ENCODE results near the gene ILK. TPM values are rescaled to one million over a fixed set of nuclear protein-coding genes. Genes with fewer than 3 reads are reported as not detected.

ILK gene
- total and polyA plus RNA-seq, 2 of the 13 experiments (the other 11 are each of a cell fraction or from before 2014, with no cell fraction given): 70.3 to 108 TPM

DNA sequence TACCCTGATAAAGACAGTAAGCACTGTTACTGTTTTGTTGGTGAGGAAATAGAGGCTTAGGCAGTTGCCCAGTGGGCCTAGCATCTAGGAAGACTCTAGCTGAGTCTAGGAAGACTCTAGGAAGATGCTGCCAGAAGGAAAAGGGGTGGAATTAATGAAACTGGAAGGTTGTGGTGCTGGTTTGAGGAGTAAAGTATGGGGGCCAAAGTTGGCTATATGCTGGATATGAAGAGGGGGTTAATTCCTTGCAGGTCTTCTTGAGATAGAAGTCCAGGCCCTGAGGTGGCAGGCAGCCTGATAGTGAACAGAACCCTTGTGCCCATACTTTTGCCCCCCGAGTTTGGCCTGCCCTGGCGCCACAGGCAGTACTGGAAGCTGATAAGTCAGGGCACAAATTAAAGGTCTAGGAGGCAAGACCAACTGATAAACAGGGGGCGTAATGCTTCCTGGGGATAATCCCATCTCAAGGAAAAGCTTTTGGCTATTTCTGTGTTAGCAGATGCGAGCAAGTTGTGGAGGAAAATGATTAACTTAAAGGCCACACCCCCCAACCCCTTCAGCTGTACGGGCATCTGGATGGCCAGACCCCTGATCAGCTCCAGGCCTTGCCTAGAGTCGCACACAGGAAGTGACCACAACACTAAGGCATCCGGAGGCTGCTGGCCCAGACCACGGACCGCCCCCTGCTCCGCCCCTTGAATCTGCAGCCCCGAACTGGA, 3.1 kb downstream of the ILK start (continued):
- TF ChIP-seq KMT2A (CRISPR knock-in tag; IDR thresholded peaks at IDR 0.05) (peak; percentile 32; the same call in 1 of the 2 replicates), FOXC1 (CRISPR knock-in tag; IDR thresholded peaks at IDR 0.05; ENCODE audit: borderline replicate concordance) (no peak), GABPB1 (CRISPR knock-in tag; IDR thresholded peaks at IDR 0.05) (peak; percentile 90), ETV6 (CRISPR knock-in tag; conservative IDR thresholded peaks at IDR 0.05) (no peak), RNF2 (conservative IDR thresholded peaks at IDR 0.05; ENCODE audit: low read depth) (no peak), RXRB (CRISPR knock-in tag; IDR thresholded peaks at IDR 0.05; ENCODE audit: borderline replicate concordance) (0 out of 2 replicates have a peak, but pooled peaks have one; percentile 11), PHF20 (CRISPR knock-in tag; IDR thresholded peaks at IDR 0.05) (peak; percentile 58), ZNF652 (CRISPR knock-in tag; IDR thresholded peaks at IDR 0.05; ENCODE audit: borderline replicate concordance, low read depth) (no peak; the same call in 1 of the 2 replicates), RCOR2 (CRISPR knock-in tag; IDR thresholded peaks at IDR 0.05) (0 out of 2 replicates have a peak, but pooled peaks have one; percentile 21), ZKSCAN8 (CRISPR knock-in tag; IDR thresholded peaks at IDR 0.05; ENCODE audit: borderline replicate concordance) (no peak), THAP11 (CRISPR knock-in tag; IDR thresholded peaks at IDR 0.05) (peak; percentile 72), TEAD3 (CRISPR knock-in tag; optimal IDR thresholded peaks at IDR 0.05; ENCODE audit: borderline replicate concordance) (peak; percentile 80), ZBTB7A (CRISPR knock-in tag; IDR thresholded peaks at IDR 0.05) (no peak)
- TF ChIP-seq, protein P1, sequence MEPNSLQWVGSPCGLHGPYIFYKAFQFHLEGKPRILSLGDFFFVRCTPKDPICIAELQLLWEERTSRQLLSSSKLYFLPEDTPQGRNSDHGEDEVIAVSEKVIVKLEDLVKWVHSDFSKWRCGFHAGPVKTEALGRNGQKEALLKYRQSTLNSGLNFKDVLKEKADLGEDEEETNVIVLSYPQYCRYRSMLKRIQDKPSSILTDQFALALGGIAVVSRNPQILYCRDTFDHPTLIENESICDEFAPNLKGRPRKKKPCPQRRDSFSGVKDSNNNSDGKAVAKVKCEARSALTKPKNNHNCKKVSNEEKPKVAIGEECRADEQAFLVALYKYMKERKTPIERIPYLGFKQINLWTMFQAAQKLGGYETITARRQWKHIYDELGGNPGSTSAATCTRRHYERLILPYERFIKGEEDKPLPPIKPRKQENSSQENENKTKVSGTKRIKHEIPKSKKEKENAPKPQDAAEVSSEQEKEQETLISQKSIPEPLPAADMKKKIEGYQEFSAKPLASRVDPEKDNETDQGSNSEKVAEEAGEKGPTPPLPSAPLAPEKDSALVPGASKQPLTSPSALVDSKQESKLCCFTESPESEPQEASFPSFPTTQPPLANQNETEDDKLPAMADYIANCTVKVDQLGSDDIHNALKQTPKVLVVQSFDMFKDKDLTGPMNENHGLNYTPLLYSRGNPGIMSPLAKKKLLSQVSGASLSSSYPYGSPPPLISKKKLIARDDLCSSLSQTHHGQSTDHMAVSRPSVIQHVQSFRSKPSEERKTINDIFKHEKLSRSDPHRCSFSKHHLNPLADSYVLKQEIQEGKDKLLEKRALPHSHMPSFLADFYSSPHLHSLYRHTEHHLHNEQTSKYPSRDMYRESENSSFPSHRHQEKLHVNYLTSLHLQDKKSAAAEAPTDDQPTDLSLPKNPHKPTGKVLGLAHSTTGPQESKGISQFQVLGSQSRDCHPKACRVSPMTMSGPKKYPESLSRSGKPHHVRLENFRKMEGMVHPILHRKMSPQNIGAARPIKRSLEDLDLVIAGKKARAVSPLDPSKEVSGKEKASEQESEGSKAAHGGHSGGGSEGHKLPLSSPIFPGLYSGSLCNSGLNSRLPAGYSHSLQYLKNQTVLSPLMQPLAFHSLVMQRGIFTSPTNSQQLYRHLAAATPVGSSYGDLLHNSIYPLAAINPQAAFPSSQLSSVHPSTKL (CRISPR knock-in tag; IDR thresholded peaks at IDR 0.05): 0 out of 2 replicates have a peak, but pooled peaks have one; percentile 32
- TF ChIP-seq, protein P2, sequence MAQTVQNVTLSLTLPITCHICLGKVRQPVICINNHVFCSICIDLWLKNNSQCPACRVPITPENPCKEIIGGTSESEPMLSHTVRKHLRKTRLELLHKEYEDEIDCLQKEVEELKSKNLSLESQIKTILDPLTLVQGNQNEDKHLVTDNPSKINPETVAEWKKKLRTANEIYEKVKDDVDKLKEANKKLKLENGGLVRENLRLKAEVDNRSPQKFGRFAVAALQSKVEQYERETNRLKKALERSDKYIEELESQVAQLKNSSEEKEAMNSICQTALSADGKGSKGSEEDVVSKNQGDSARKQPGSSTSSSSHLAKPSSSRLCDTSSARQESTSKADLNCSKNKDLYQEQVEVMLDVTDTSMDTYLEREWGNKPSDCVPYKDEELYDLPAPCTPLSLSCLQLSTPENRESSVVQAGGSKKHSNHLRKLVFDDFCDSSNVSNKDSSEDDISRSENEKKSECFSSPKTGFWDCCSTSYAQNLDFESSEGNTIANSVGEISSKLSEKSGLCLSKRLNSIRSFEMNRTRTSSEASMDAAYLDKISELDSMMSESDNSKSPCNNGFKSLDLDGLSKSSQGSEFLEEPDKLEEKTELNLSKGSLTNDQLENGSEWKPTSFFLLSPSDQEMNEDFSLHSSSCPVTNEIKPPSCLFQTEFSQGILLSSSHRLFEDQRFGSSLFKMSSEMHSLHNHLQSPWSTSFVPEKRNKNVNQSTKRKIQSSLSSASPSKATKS (CRISPR knock-in tag; IDR thresholded peaks at IDR 0.05): no peak
- TF ChIP-seq, protein P3, sequence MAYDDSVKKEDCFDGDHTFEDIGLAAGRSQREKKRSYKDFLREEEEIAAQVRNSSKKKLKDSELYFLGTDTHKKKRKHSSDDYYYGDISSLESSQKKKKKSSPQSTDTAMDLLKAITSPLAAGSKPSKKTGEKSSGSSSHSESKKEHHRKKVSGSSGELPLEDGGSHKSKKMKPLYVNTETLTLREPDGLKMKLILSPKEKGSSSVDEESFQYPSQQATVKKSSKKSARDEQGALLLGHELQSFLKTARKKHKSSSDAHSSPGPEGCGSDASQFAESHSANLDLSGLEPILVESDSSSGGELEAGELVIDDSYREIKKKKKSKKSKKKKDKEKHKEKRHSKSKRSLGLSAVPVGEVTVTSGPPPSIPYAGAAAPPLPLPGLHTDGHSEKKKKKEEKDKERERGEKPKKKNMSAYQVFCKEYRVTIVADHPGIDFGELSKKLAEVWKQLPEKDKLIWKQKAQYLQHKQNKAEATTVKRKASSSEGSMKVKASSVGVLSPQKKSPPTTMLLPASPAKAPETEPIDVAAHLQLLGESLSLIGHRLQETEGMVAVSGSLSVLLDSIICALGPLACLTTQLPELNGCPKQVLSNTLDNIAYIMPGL (CRISPR knock-in tag; IDR thresholded peaks at IDR 0.05; ENCODE audit: borderline replicate concordance in 1 of 2, low read depth in 1 of 2): 0 out of 4 replicates have a peak, but pooled peaks have one; percentile 21 to 33
- TF ChIP-seq, protein P4, sequence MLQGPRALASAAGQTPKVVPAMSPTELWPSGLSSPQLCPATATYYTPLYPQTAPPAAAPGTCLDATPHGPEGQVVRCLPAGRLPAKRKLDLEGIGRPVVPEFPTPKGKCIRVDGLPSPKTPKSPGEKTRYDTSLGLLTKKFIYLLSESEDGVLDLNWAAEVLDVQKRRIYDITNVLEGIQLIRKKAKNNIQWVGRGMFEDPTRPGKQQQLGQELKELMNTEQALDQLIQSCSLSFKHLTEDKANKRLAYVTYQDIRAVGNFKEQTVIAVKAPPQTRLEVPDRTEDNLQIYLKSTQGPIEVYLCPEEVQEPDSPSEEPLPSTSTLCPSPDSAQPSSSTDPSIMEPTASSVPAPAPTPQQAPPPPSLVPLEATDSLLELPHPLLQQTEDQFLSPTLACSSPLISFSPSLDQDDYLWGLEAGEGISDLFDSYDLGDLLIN (CRISPR knock-in tag; IDR thresholded peaks at IDR 0.05; ENCODE audit: borderline replicate concordance): no peak
- TF ChIP-seq, protein P5, sequence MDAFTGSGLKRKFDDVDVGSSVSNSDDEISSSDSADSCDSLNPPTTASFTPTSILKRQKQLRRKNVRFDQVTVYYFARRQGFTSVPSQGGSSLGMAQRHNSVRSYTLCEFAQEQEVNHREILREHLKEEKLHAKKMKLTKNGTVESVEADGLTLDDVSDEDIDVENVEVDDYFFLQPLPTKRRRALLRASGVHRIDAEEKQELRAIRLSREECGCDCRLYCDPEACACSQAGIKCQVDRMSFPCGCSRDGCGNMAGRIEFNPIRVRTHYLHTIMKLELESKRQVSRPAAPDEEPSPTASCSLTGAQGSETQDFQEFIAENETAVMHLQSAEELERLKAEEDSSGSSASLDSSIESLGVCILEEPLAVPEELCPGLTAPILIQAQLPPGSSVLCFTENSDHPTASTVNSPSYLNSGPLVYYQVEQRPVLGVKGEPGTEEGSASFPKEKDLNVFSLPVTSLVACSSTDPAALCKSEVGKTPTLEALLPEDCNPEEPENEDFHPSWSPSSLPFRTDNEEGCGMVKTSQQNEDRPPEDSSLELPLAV (CRISPR knock-in tag; conservative IDR thresholded peaks at IDR 0.05; ENCODE audit: low read depth): no peak
